OCI-LY1 (cell line): ENCODE measurements around the gene DCTN5.

Experiments used
- H2AFZ ChIP-seq: fragments of 200-600 bp; sonication (generic), shearing (Covaris generic); 2 replicates; pipeline ENCODE4 v1.6.0; 2014; ENCODE audit warnings: antibody characterized with exemption, mild to moderate bottlenecking, low read length
- H3F3A ChIP-seq: fragments of 200-600 bp; sonication (generic), shearing (Covaris generic); 2 replicates; pipeline ENCODE4 v1.6.0; 2014; ENCODE audit warnings: mild to moderate bottlenecking, antibody characterized with exemption, low read length, moderate library complexity; ENCODE audit not compliant: insufficient read depth
- H3K27ac ChIP-seq: fragments of 200-600 bp; sonication (generic); 2 replicates; pipeline ENCODE4 v1.5.1; 2014; ENCODE audit warnings: low read length, mixed run types, mild to moderate bottlenecking, low read depth; ENCODE audit not compliant: poor library complexity, severe bottlenecking
- H3K27me3 ChIP-seq: fragments of 200-600 bp; sonication (generic); 2 replicates; pipeline ENCODE4 v1.6.0; 2014; ENCODE audit warnings: antibody characterized with exemption, mild to moderate bottlenecking, low read length, moderate library complexity; ENCODE audit not compliant: insufficient read depth
- H3K36me3 ChIP-seq: fragments of 200-600 bp; sonication (generic); 2 replicates; pipeline ENCODE4 v1.6.1; 2014; ENCODE audit warnings: mild to moderate bottlenecking, antibody characterized with exemption, low read length, moderate library complexity, mixed read lengths; ENCODE audit not compliant: insufficient read depth
- H3K4me1 ChIP-seq: fragments of 200-600 bp; sonication (generic); 2 replicates; pipeline ENCODE4 v1.5.1; 2014; ENCODE audit warnings: mild to moderate bottlenecking, low read length, moderate library complexity; ENCODE audit not compliant: insufficient read depth, severe bottlenecking
- H3K4me2 ChIP-seq: fragments of 200-600 bp; sonication (generic), shearing (Covaris generic); 2 replicates; pipeline ENCODE4 v1.6.1; 2014; ENCODE audit warnings: low read length
- H3K4me3 ChIP-seq: fragments of 200-600 bp; sonication (generic); 2 replicates; pipeline ENCODE4 v1.5.1; 2014; ENCODE audit warnings: low read length, low read depth, mild to moderate bottlenecking, mixed read lengths; ENCODE audit not compliant: poor library complexity, severe bottlenecking
- H3K79me2 ChIP-seq: fragments of 200-600 bp; shearing (Covaris generic); 2 replicates; pipeline ENCODE4 v1.6.1; 2016; ENCODE audit warnings: mixed run types, low read length, mixed read lengths; ENCODE audit not compliant: insufficient read depth
- H3K9ac ChIP-seq: fragments of 200-600 bp; sonication (generic), shearing (Covaris generic); 2 replicates; pipeline ENCODE4 v1.6.1; 2014; ENCODE audit warnings: mild to moderate bottlenecking, low read length, mixed read lengths
- H3K9me2 ChIP-seq: fragments of 200-600 bp; sonication (generic), shearing (Covaris generic); 2 replicates; pipeline ENCODE4 v1.6.1; 2014; ENCODE audit warnings: low read depth, mild to moderate bottlenecking, low read length, mixed read lengths
- H3K9me3 ChIP-seq: fragments of 200-600 bp; shearing (Covaris generic); 2 replicates; pipeline ENCODE4 v1.6.1; 2014; ENCODE audit warnings: low read length, mixed read lengths
- H4K20me1 ChIP-seq: fragments of 200-600 bp; sonication (generic), shearing (Covaris generic); 2 replicates; pipeline ENCODE4 v1.6.0; 2016; ENCODE audit warnings: mild to moderate bottlenecking, low read length; ENCODE audit not compliant: insufficient read depth
- CTCF ChIP-seq: fragments of 200-600 bp; sonication (generic), shearing (Covaris generic); IDR thresholded peaks from 2 replicates; pipeline ENCODE4 v1.5.1; 2017; ENCODE audit warnings: mild to moderate bottlenecking, antibody characterized with exemption, low read length, moderate library complexity, mixed read lengths
- EZH2 ChIP-seq: fragments of 200-600 bp; sonication (generic), shearing (Covaris generic); IDR thresholded peaks from 2 replicates; pipeline ENCODE4 v1.8.0; 2017; ENCODE audit warnings: borderline replicate concordance, mixed run types, mild to moderate bottlenecking, antibody characterized with exemption, low read length, moderate library complexity, mixed read lengths

DCTN5 gene

DNA sequence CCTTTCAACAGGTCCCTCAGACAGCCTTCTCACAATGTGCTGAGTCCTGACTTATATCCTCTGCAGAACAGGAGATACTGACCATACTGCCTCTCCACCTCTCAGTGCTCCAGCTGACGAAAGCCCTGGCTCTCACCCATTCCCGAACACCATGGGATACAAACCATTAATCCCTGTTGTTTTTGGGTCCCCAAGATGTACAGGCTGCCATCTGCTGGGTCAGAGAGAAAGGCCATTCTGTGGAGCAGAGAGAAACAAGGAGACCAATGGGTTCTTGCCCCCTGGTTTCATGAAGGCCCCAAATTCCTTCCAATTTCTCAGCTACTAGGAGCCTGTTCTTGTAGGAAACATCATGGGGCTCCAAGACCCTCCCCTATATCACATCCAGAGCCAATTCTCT, 68.7 kb downstream of the DCTN5 start:
- Histone ChIP-seq H3K36me3 (peaks cover 4% of the 10 kb centered on the region; the same call in 1 of the 2 replicates), H4K20me1 (no peaks in the 10 kb centered on the region), H3K27me3 (peaks cover 17% of the 10 kb centered on the region; the same call in 1 of the 2 replicates), H3K9me2 (no peaks in the 10 kb centered on the region), H3K79me2 (no peaks in the 10 kb centered on the region), H3K9ac (no peak overlapping the region), H3K4me1 (no peaks in the 10 kb centered on the region), H3F3A (no peaks in the 10 kb centered on the region), H3K4me2 (no peak overlapping the region), H3K9me3 (peaks cover 11% of the 10 kb centered on the region), H3K4me3 (no peak overlapping the region), H2AFZ (no peak overlapping the region), H3K27ac (no peak overlapping the region)
- no peak for TF ChIP-seq EZH2
- TF ChIP-seq CTCF: no peak

DNA sequence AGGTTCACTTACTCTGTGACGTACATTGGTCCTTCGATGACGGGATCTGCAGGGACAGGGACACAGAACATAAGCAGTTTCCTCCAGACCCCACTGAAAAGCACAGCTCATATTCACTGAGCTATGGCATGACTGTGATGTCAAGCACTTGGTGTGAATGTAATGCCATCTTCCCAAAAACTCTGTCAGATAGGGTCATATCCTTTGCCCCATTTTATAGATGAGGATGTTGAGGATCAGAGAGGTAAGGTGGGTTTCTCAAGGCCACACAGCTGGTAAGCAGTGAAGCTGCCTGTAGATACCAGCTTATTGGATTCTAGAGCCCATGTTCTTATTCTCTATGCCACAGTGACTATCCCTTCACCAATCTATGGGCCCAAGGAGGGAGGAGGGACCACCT, 69.2 kb downstream of the DCTN5 start:
- peaks cover 4% of the 10 kb centered on the region; the same call in 1 of the 2 replicates for H3K36me3 ChIP-seq
- no peaks in the 10 kb centered on the region for H3K79me2 ChIP-seq
- H2AFZ ChIP-seq: no peak overlapping the region
- H3K9ac ChIP-seq: no peak overlapping the region
- H3K4me2 ChIP-seq: no peak overlapping the region
- H3K9me2 ChIP-seq: no peaks in the 10 kb centered on the region
- no peak for TF ChIP-seq CTCF
- H3F3A ChIP-seq: no peaks in the 10 kb centered on the region
- no peak overlapping the region for H3K4me3 ChIP-seq
- no peaks in the 10 kb centered on the region for H3K4me1 ChIP-seq
- H4K20me1 ChIP-seq: no peaks in the 10 kb centered on the region
- H3K27ac ChIP-seq: no peak overlapping the region
- H3K27me3 ChIP-seq: peaks cover 17% of the 10 kb centered on the region; the same call in 1 of the 2 replicates
- peaks cover 11% of the 10 kb centered on the region for H3K9me3 ChIP-seq

DNA sequence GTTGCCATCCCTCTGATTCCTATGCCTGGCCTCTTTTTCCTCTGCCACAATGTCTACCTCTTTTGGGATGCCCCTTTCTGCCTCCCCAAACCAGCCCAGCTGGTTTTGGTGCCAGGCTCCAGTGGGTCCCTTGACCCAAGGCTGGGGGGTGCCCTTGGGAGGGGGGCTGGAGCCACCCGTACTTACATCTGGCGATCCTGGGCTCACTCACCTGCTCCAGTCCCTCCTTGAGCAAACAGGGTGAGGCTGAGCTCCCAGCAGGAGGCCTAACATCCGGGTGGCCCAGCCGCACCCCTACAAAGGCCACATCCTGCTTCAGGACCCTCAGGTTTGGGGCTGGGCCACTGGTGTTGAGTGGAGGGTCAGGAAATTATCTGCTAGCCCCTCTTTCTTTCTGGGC, 70.5 kb downstream of the DCTN5 start:
- Histone ChIP-seq H3K4me3 (no peak overlapping the region), H3K9ac (no peak overlapping the region), H2AFZ (no peak overlapping the region), H3K4me2 (no peak overlapping the region), H4K20me1 (no peaks in the 10 kb centered on the region), H3K27me3 (peaks cover 17% of the 10 kb centered on the region; the same call in 1 of the 2 replicates), H3F3A (no peaks in the 10 kb centered on the region), H3K36me3 (peaks cover 4% of the 10 kb centered on the region; the same call in 1 of the 2 replicates), H3K9me3 (peaks cover 11% of the 10 kb centered on the region), H3K79me2 (no peaks in the 10 kb centered on the region), H3K27ac (no peak overlapping the region), H3K4me1 (no peaks in the 10 kb centered on the region), H3K9me2 (no peaks in the 10 kb centered on the region)
- no peak for TF ChIP-seq CTCF
